Type B pancreatic cell (in vitro differentiated cells): ENCODE data around the gene SPRING1. TPM values are rescaled to one million over a fixed set of nuclear protein-coding genes. Genes with fewer than 3 reads are reported as not detected.
A peak's percentile ranks its signal among the peaks of the same experiment; 100 is the strongest.

Experiments used
- DNase-seq: peaks from one replicate; pipeline ENCODE4 v3.0.0; 2021; ENCODE audit warnings: mixed read lengths; ENCODE audit not compliant: unreplicated experiment; ENCODE audit errors: extremely low spot score
- H3K27ac Mint-ChIP-seq: 2 replicates; pipeline ENCODE4 v1.8.0; 2021; ENCODE audit warnings: mild to moderate bottlenecking, mixed read lengths
- H3K27me3 Mint-ChIP-seq: 2 replicates; pipeline ENCODE4 v1.8.0; 2021; ENCODE audit warnings: mixed read lengths
- H3K36me3 Mint-ChIP-seq: 2 replicates; pipeline ENCODE4 v1.8.0; 2021; ENCODE audit warnings: mixed read lengths
- H3K4me1 Mint-ChIP-seq: one replicate; pipeline ENCODE4 v1.8.0; 2021; ENCODE audit warnings: mixed read lengths; ENCODE audit not compliant: unreplicated experiment
- H3K4me3 Mint-ChIP-seq: 2 replicates; pipeline ENCODE4 v1.8.0; 2021; ENCODE audit warnings: mild to moderate bottlenecking, mixed read lengths
- H3K9me3 Mint-ChIP-seq: 2 replicates; pipeline ENCODE4 v1.8.0; 2021; ENCODE audit warnings: mixed read lengths
- total RNA-seq: library from RNA; stranded (reverse); gene quantifications from 2 replicates; pipeline ENCODE4 v1.2.1, GENCODE V29; 2021; ENCODE audit warnings: low replicate concordance
- TF ChIP-seq, protein P1 (sequence below): fragments of 200-600 bp; sonication (generic); conservative IDR thresholded peaks from 2 replicates; pipeline ENCODE4 v1.5.0; 2021; ENCODE audit warnings: antibody characterized with exemption, mild to moderate bottlenecking

Gene SPRING1
- total RNA-seq, 1 donor from 2014 or later = 48.6 TPM

- no peak overlapping the region for H3K4me3 Mint-ChIP-seq
These were observed 42.5 kb downstream of the SPRING1 start for GRCh38 chr12:116695464-116695725.

GRCh38 chr12:116694653-116695463 lies 43.0 kb downstream of the SPRING1 start:
- H3K4me3 Mint-ChIP-seq = no peak overlapping the region
- peaks cover 49% of the 10 kb centered on the region for H3K27me3 Mint-ChIP-seq
- no peaks in the 10 kb centered on the region for H3K9me3 Mint-ChIP-seq
- H3K36me3 Mint-ChIP-seq = no peaks in the 10 kb centered on the region
- TF ChIP-seq, protein P1, sequence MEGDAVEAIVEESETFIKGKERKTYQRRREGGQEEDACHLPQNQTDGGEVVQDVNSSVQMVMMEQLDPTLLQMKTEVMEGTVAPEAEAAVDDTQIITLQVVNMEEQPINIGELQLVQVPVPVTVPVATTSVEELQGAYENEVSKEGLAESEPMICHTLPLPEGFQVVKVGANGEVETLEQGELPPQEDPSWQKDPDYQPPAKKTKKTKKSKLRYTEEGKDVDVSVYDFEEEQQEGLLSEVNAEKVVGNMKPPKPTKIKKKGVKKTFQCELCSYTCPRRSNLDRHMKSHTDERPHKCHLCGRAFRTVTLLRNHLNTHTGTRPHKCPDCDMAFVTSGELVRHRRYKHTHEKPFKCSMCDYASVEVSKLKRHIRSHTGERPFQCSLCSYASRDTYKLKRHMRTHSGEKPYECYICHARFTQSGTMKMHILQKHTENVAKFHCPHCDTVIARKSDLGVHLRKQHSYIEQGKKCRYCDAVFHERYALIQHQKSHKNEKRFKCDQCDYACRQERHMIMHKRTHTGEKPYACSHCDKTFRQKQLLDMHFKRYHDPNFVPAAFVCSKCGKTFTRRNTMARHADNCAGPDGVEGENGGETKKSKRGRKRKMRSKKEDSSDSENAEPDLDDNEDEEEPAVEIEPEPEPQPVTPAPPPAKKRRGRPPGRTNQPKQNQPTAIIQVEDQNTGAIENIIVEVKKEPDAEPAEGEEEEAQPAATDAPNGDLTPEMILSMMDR = no peak
- peak; percentile 52 for DNase-seq
- H3K27ac Mint-ChIP-seq = no peak overlapping the region
- H3K4me1 Mint-ChIP-seq = peaks cover 35% of the 10 kb centered on the region

More at GRCh38 chr12:116695464-116695725, 42.5 kb downstream of the SPRING1 start:
- no peak overlapping the region for H3K27ac Mint-ChIP-seq
- H3K36me3 Mint-ChIP-seq = no peaks in the 10 kb centered on the region
- H3K9me3 Mint-ChIP-seq = no peaks in the 10 kb centered on the region
- H3K27me3 Mint-ChIP-seq = peaks cover 44% of the 10 kb centered on the region
- H3K4me1 Mint-ChIP-seq = peaks cover 35% of the 10 kb centered on the region
- TF ChIP-seq, protein P1 = no peak
- no peak for DNase-seq

GRCh38 chr12:116693286-116694227 lies 44.3 kb downstream of the SPRING1 start:
- peaks cover 31% of the 10 kb centered on the region for H3K4me1 Mint-ChIP-seq
- peaks cover 50% of the 10 kb centered on the region for H3K27me3 Mint-ChIP-seq
- no peaks in the 10 kb centered on the region for H3K9me3 Mint-ChIP-seq
- no peaks in the 10 kb centered on the region for H3K36me3 Mint-ChIP-seq
- TF ChIP-seq, protein P1 = no peak
- peak overlapping the region; percentile 59 for H3K4me3 Mint-ChIP-seq
- DNase-seq = no peak
- no peak overlapping the region for H3K27ac Mint-ChIP-seq

DNA sequence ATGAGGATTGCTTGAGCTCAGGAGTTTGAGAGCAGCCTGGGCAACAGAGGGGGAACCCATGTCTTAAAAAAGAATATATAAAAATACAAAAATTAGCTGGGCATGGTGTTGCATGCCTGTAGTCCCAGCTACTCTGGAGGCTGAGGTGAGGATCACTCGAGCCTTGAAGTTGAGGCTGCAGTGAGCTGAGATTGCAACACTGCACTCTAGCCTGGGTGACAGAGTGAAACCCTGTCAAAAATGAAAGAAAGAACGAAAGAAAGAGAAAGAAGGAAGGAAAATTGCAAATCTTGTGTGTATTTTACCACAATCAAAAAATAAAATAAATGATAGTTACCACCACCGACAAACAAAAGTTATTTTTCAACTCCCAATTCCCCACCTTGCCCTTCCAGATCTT lies 45.3 kb downstream of the SPRING1 start:
- Mint-ChIP-seq H3K4me3 (no peak overlapping the region), H3K4me1 (peaks cover 22% of the 10 kb centered on the region), H3K27me3 (peaks cover 48% of the 10 kb centered on the region), H3K9me3 (no peaks in the 10 kb centered on the region), H3K36me3 (no peaks in the 10 kb centered on the region), H3K27ac (no peak overlapping the region)
- TF ChIP-seq, protein P1 = no peak
- DNase-seq = no peak

- no peak for DNase-seq
- TF ChIP-seq, protein P1 = no peak
- Mint-ChIP-seq H3K4me1 (peaks cover 22% of the 10 kb centered on the region), H3K9me3 (no peaks in the 10 kb centered on the region), H3K4me3 (no peak overlapping the region), H3K27ac (no peak overlapping the region), H3K27me3 (peaks cover 49% of the 10 kb centered on the region), H3K36me3 (no peaks in the 10 kb centered on the region)
These were observed 46.2 kb downstream of the SPRING1 start for GRCh38 chr12:116691636-116692035.
